Measurements from ENCODE around the gene MUC6.

The MUC6 gene

GRCh38 chr11:1022908-1023810 lies 13.4 kb downstream of the MUC6 start (continued):
- TF ChIP-seq ZNF645 (tag by site-specific recombination; IDR thresholded peaks at IDR 0.05) = no peak

- no peaks in the 10 kb centered on the region for H3K4me1 ChIP-seq (ENCODE audit: control insufficient read depth, insufficient read depth, low read length)
- POLR2A ChIA-PET = no interaction called here
- H3K4me3 ChIP-seq (ENCODE audit: low read depth, low read length) = no peak overlapping the region
- no peaks in the 10 kb centered on the region for H3K36me3 ChIP-seq (ENCODE audit: control insufficient read depth in 2 of 2, insufficient read depth in 1 of 2, low read length in 2 of 2)
- H3K9me3 ChIP-seq (ENCODE audit: control insufficient read depth, insufficient read depth, low read depth, low read length) = no peaks in the 10 kb centered on the region
- TF ChIP-seq ZNF600 (tag by site-specific recombination; IDR thresholded peaks at IDR 0.05) (no peak), ZNF785 (tag by site-specific recombination; IDR thresholded peaks at IDR 0.05) (no peak), ZNF623 (tag by site-specific recombination; IDR thresholded peaks at IDR 0.05) (no peak), ZNF558 (tag by site-specific recombination; IDR thresholded peaks at IDR 0.05) (no peak), ZNF24 (tag by site-specific recombination; IDR thresholded peaks at IDR 0.05) (no peak), REPIN1 (tag by site-specific recombination; IDR thresholded peaks at IDR 0.05; ENCODE audit: low read depth) (no peak), ZNF157 (tag by site-specific recombination; IDR thresholded peaks at IDR 0.05) (no peak), HOXA7 (CRISPR knock-in tag; IDR thresholded peaks at IDR 0.05; ENCODE audit: borderline replicate concordance) (no peak), ZNF416 (tag by site-specific recombination; IDR thresholded peaks at IDR 0.05) (no peak), ZNF132 (tag by site-specific recombination; IDR thresholded peaks at IDR 0.05; ENCODE audit: borderline replicate concordance) (no peak), SETDB1 (IDR thresholded peaks at IDR 0.05; ENCODE audit: insufficient read length, low read length) (no peak), ZNF768 (tag by site-specific recombination; IDR thresholded peaks at IDR 0.05) (no peak), ZFP37 (tag by site-specific recombination; IDR thresholded peaks at IDR 0.05) (no peak), ZNF302 (tag by site-specific recombination; IDR thresholded peaks at IDR 0.05; ENCODE audit: low read depth) (no peak), REST (tag by site-specific recombination; IDR thresholded peaks at IDR 0.05) (no peak), ZNF354C (tag by site-specific recombination; IDR thresholded peaks at IDR 0.05; ENCODE audit: borderline replicate concordance, low read depth) (no peak), ZFP69B (tag by site-specific recombination; IDR thresholded peaks at IDR 0.05) (no peak), ZNF112 (tag by site-specific recombination; IDR thresholded peaks at IDR 0.05) (no peak), ZFHX2 (tag by site-specific recombination; conservative IDR thresholded peaks at IDR 0.05) (no peak)
- TF ChIP-seq, protein P1, sequence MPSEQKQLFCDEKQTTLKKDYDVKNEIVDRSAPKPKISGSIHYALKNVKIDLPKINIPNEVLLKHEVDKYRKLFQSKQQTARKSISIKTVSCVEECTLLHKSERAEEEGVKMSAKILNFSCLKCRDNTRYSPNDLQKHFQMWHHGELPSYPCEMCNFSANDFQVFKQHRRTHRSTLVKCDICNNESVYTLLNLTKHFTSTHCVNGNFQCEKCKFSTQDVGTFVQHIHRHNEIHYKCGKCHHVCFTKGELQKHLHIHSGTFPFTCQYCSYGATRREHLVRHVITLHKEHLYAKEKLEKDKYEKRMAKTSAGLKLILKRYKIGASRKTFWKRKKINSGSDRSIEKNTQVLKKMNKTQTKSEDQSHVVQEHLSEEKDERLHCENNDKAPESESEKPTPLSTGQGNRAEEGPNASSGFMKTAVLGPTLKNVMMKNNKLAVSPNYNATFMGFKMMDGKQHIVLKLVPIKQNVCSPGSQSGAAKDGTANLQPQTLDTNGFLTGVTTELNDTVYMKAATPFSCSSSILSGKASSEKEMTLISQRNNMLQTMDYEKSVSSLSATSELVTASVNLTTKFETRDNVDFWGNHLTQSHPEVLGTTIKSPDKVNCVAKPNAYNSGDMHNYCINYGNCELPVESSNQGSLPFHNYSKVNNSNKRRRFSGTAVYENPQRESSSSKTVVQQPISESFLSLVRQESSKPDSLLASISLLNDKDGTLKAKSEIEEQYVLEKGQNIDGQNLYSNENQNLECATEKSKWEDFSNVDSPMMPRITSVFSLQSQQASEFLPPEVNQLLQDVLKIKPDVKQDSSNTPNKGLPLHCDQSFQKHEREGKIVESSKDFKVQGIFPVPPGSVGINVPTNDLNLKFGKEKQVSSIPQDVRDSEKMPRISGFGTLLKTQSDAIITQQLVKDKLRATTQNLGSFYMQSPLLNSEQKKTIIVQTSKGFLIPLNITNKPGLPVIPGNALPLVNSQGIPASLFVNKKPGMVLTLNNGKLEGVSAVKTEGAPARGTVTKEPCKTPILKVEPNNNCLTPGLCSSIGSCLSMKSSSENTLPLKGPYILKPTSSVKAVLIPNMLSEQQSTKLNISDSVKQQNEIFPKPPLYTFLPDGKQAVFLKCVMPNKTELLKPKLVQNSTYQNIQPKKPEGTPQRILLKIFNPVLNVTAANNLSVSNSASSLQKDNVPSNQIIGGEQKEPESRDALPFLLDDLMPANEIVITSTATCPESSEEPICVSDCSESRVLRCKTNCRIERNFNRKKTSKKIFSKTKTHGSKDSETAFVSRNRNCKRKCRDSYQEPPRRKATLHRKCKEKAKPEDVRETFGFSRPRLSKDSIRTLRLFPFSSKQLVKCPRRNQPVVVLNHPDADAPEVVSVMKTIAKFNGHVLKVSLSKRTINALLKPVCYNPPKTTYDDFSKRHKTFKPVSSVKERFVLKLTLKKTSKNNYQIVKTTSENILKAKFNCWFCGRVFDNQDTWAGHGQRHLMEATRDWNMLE (tag by site-specific recombination; conservative IDR thresholded peaks at IDR 0.05; ENCODE audit: low read depth) = no peak
- no peak overlapping the region for H3K27ac ChIP-seq (ENCODE audit: extremely low read depth, low read depth, low read length)
- CTCF ChIA-PET = no interaction called here
Observed at GRCh38 chr11:1022411-1022810, 14.1 kb downstream of the MUC6 start.
